OCI-LY1 (cell line): ENCODE measurements around the gene TANGO6.

Source experiments
- H2AFZ ChIP-seq: fragments of 200-600 bp; sonication (generic), shearing (Covaris generic); 2 replicates; pipeline ENCODE4 v1.6.0; 2014; ENCODE audit warnings: antibody characterized with exemption, mild to moderate bottlenecking, low read length
- H3F3A ChIP-seq: fragments of 200-600 bp; sonication (generic), shearing (Covaris generic); 2 replicates; pipeline ENCODE4 v1.6.0; 2014; ENCODE audit warnings: mild to moderate bottlenecking, antibody characterized with exemption, low read length, moderate library complexity; ENCODE audit not compliant: insufficient read depth
- H3K27ac ChIP-seq: fragments of 200-600 bp; sonication (generic); 2 replicates; pipeline ENCODE4 v1.5.1; 2014; ENCODE audit warnings: low read length, mixed run types, mild to moderate bottlenecking, low read depth; ENCODE audit not compliant: poor library complexity, severe bottlenecking
- H3K27me3 ChIP-seq: fragments of 200-600 bp; sonication (generic); 2 replicates; pipeline ENCODE4 v1.6.0; 2014; ENCODE audit warnings: antibody characterized with exemption, mild to moderate bottlenecking, low read length, moderate library complexity; ENCODE audit not compliant: insufficient read depth
- H3K36me3 ChIP-seq: fragments of 200-600 bp; sonication (generic); 2 replicates; pipeline ENCODE4 v1.6.1; 2014; ENCODE audit warnings: mild to moderate bottlenecking, antibody characterized with exemption, low read length, moderate library complexity, mixed read lengths; ENCODE audit not compliant: insufficient read depth
- H3K4me1 ChIP-seq: fragments of 200-600 bp; sonication (generic); 2 replicates; pipeline ENCODE4 v1.5.1; 2014; ENCODE audit warnings: mild to moderate bottlenecking, low read length, moderate library complexity; ENCODE audit not compliant: insufficient read depth, severe bottlenecking
- H3K4me2 ChIP-seq: fragments of 200-600 bp; sonication (generic), shearing (Covaris generic); 2 replicates; pipeline ENCODE4 v1.6.1; 2014; ENCODE audit warnings: low read length
- H3K4me3 ChIP-seq: fragments of 200-600 bp; sonication (generic); 2 replicates; pipeline ENCODE4 v1.5.1; 2014; ENCODE audit warnings: low read length, low read depth, mild to moderate bottlenecking, mixed read lengths; ENCODE audit not compliant: poor library complexity, severe bottlenecking
- H3K79me2 ChIP-seq: fragments of 200-600 bp; shearing (Covaris generic); 2 replicates; pipeline ENCODE4 v1.6.1; 2016; ENCODE audit warnings: mixed run types, low read length, mixed read lengths; ENCODE audit not compliant: insufficient read depth
- H3K9ac ChIP-seq: fragments of 200-600 bp; sonication (generic), shearing (Covaris generic); 2 replicates; pipeline ENCODE4 v1.6.1; 2014; ENCODE audit warnings: mild to moderate bottlenecking, low read length, mixed read lengths
- H3K9me2 ChIP-seq: fragments of 200-600 bp; sonication (generic), shearing (Covaris generic); 2 replicates; pipeline ENCODE4 v1.6.1; 2014; ENCODE audit warnings: low read depth, mild to moderate bottlenecking, low read length, mixed read lengths
- H3K9me3 ChIP-seq: fragments of 200-600 bp; shearing (Covaris generic); 2 replicates; pipeline ENCODE4 v1.6.1; 2014; ENCODE audit warnings: low read length, mixed read lengths
- H4K20me1 ChIP-seq: fragments of 200-600 bp; sonication (generic), shearing (Covaris generic); 2 replicates; pipeline ENCODE4 v1.6.0; 2016; ENCODE audit warnings: mild to moderate bottlenecking, low read length; ENCODE audit not compliant: insufficient read depth
- EZH2 ChIP-seq: fragments of 200-600 bp; sonication (generic), shearing (Covaris generic); IDR thresholded peaks from 2 replicates; pipeline ENCODE4 v1.8.0; 2017; ENCODE audit warnings: borderline replicate concordance, mixed run types, mild to moderate bottlenecking, antibody characterized with exemption, low read length, moderate library complexity, mixed read lengths
- TF ChIP-seq, protein P1 (sequence below): fragments of 200-600 bp; sonication (generic), shearing (Covaris generic); IDR thresholded peaks from 2 replicates; pipeline ENCODE4 v1.5.1; 2017; ENCODE audit warnings: mild to moderate bottlenecking, antibody characterized with exemption, low read length, moderate library complexity, mixed read lengths

Gene TANGO6

DNA sequence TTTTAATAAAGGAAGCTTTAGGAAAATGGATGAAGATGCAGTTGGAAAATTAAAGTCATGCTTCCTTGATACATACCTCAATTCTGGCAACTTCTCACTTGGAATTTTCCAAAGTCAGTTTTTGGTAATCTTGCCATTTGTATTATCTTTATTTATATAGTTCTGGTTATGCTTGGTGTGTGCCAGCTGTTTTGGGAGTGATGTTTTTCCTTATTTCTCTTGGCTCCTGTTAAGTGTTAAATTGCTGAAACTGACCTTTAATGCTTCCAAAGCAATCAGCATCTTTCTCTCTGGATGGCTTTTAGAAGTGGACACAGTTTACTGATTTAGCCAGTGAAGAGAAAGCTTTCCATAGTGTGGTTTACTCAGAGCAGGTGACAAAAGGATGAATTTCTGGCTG lies 192.0 kb downstream of the TANGO6 start:
- no peaks in the 10 kb centered on the region for H3F3A ChIP-seq
- no peaks in the 10 kb centered on the region for H3K79me2 ChIP-seq
- H3K4me3 ChIP-seq = no peak overlapping the region
- H3K9me2 ChIP-seq = no peaks in the 10 kb centered on the region
- H3K4me2 ChIP-seq = no peak overlapping the region
- TF ChIP-seq, protein P1, sequence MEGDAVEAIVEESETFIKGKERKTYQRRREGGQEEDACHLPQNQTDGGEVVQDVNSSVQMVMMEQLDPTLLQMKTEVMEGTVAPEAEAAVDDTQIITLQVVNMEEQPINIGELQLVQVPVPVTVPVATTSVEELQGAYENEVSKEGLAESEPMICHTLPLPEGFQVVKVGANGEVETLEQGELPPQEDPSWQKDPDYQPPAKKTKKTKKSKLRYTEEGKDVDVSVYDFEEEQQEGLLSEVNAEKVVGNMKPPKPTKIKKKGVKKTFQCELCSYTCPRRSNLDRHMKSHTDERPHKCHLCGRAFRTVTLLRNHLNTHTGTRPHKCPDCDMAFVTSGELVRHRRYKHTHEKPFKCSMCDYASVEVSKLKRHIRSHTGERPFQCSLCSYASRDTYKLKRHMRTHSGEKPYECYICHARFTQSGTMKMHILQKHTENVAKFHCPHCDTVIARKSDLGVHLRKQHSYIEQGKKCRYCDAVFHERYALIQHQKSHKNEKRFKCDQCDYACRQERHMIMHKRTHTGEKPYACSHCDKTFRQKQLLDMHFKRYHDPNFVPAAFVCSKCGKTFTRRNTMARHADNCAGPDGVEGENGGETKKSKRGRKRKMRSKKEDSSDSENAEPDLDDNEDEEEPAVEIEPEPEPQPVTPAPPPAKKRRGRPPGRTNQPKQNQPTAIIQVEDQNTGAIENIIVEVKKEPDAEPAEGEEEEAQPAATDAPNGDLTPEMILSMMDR = no peak
- TF ChIP-seq EZH2 = no peak
- no peaks in the 10 kb centered on the region for H4K20me1 ChIP-seq
- H2AFZ ChIP-seq = no peak overlapping the region
- H3K4me1 ChIP-seq = no peaks in the 10 kb centered on the region
- no peaks in the 10 kb centered on the region for H3K27me3 ChIP-seq
- H3K9ac ChIP-seq = no peak overlapping the region
- H3K27ac ChIP-seq = no peak overlapping the region
- no peaks in the 10 kb centered on the region for H3K9me3 ChIP-seq
- H3K36me3 ChIP-seq = 0 out of 2 replicates have a peak, but pooled peaks cover 1% of the 10 kb centered on the region

DNA sequence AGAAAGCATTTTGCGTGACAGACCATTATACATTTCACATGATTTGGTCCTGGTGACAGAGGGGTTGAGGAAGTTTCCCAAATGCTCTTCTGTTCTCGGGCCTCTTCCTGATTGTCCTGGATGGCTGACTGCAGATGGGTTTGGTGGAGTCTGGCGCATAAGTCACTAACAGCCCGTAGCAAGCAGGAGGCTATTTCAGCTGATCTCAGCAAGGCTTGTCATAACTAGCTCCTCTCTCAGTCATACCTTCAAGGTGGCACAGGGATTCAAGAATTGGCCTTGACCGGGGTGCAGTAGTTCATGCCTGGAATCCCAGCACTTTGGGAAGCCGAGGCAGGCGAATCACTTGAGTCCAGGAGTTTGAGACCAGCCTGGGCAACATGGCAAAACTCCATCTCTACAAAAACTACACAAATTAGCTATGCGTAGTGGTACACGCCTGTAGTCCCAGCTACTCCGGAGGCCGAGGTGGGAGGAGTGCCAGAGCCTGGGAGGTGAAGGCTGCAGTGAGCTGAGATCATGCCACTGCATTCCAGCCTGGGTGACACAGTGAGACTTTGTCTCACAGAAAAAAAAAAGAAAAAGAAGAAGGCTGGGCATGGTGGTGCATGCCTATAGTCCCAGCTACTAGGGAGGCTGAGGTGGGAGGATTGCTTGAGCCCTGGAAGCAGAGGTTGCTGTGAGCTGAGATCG lies 193.2 kb downstream of the TANGO6 start:
- no peak overlapping the region for H2AFZ ChIP-seq
- H3K79me2 ChIP-seq = no peaks in the 10 kb centered on the region
- H3K9me3 ChIP-seq = peaks cover 1% of the 10 kb centered on the region; the same call in 1 of the 2 replicates
- no peak overlapping the region for H3K4me3 ChIP-seq
- no peaks in the 10 kb centered on the region for H3K4me1 ChIP-seq
- H3K27ac ChIP-seq = no peak overlapping the region
- peaks cover 7% of the 10 kb centered on the region for H3K36me3 ChIP-seq
- H3K27me3 ChIP-seq = no peaks in the 10 kb centered on the region
- H3K9me2 ChIP-seq = no peaks in the 10 kb centered on the region
- no peaks in the 10 kb centered on the region for H3F3A ChIP-seq
- no peaks in the 10 kb centered on the region for H4K20me1 ChIP-seq
- H3K9ac ChIP-seq = no peak overlapping the region
- no peak for TF ChIP-seq EZH2
- TF ChIP-seq, protein P1 = no peak
- no peak overlapping the region for H3K4me2 ChIP-seq

DNA sequence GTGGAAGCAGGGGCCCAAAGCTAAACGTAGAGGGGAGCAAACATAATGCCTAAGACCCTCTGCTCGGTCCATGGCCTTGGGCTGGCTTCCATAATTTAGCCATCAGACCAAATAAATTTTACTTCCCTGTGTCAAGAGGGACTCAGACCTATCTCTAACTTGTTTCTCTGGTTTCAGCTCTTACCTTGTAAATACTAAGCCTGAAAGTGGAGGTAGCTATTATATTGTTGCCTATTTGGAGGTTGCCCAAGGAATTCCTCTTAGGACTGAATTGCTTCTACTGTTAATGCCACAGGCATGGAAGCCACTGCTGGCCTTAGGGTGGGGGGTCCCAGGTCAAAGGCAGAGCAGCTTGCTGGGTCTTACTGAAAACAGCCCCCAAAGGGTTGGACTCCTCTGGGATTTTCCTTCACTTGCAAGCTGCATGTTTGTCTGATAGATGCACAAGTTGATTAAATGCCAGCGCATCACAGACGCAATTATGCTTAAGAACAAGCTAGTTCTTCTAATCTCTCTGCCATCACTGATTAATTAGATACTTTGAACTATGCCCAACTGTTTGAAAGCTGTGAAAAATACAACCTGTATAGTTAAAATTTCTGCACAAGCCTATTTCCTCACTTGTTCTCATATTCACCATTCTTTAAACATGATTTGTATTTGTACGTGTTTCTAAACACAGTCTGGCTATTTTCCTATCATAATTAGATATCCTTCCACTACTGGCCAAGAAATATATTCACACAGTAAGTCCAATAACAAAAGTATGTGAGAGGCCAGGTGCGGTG lies 194.2 kb downstream of the TANGO6 start:
- Histone ChIP-seq H3K4me3 (no peak overlapping the region), H3K9me3 (peaks cover 5% of the 10 kb centered on the region; the same call in 1 of the 2 replicates), H3K4me1 (no peaks in the 10 kb centered on the region), H4K20me1 (no peaks in the 10 kb centered on the region), H3K9ac (no peak overlapping the region), H3K36me3 (peaks cover 12% of the 10 kb centered on the region), H3F3A (no peaks in the 10 kb centered on the region), H3K9me2 (no peaks in the 10 kb centered on the region), H3K4me2 (no peak overlapping the region), H3K27me3 (no peaks in the 10 kb centered on the region), H3K27ac (no peak overlapping the region), H2AFZ (no peak overlapping the region), H3K79me2 (no peaks in the 10 kb centered on the region)
- TF ChIP-seq EZH2 = no peak
- TF ChIP-seq, protein P1 = no peak
